Suprapubic skin (tissue), 3 donors: ENCODE measurements around the gene CD6.

Experiments used
- EP300 ChIP-seq: sonication (generic); formaldehyde crosslinking; IDR thresholded peaks from one replicate; pipeline ENCODE4 v1.6.1; 2017; ENCODE audit warnings: antibody characterized with exemption
- POLR2A ChIP-seq, 2 donors: fragments of 450-650 bp; IDR thresholded peaks; one replicate each; pipeline ENCODE4 v1.6.1; 2017; ENCODE audit warnings: antibody characterized with exemption in 2 of 2, mild to moderate bottlenecking in 2 of 2, moderate library complexity in 2 of 2
- TF ChIP-seq, protein P1 (sequence below), 2 donors: fragments of 200-600 bp in 1 of 2; fragments of 450-650 bp in 1 of 2; sonication (generic) in 1 of 2; IDR thresholded peaks; one replicate each; pipeline ENCODE4 v1.5.1; 2016 to 2019; ENCODE audit warnings: antibody characterized with exemption in 2 of 2, mild to moderate bottlenecking in 1 of 2, moderate library complexity in 1 of 2

GRCh38 chr11:61034704-61035525 lies 63.4 kb downstream of the CD6 start:
- TF ChIP-seq, protein P1, sequence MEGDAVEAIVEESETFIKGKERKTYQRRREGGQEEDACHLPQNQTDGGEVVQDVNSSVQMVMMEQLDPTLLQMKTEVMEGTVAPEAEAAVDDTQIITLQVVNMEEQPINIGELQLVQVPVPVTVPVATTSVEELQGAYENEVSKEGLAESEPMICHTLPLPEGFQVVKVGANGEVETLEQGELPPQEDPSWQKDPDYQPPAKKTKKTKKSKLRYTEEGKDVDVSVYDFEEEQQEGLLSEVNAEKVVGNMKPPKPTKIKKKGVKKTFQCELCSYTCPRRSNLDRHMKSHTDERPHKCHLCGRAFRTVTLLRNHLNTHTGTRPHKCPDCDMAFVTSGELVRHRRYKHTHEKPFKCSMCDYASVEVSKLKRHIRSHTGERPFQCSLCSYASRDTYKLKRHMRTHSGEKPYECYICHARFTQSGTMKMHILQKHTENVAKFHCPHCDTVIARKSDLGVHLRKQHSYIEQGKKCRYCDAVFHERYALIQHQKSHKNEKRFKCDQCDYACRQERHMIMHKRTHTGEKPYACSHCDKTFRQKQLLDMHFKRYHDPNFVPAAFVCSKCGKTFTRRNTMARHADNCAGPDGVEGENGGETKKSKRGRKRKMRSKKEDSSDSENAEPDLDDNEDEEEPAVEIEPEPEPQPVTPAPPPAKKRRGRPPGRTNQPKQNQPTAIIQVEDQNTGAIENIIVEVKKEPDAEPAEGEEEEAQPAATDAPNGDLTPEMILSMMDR (IDR thresholded peaks at IDR 0.05), result no peak
- TF ChIP-seq POLR2A (IDR thresholded peaks at IDR 0.05) (no peak), EP300 (no peak)
